ENCODE results near the gene HMX3.

HMX3 gene

GRCh38 chr10:123135415-123136141, at the start of gene HMX3:
Gene HMX3, plus strand, starts transcription at chr10:123135970. Its CDS starts 81 bp downstream, at chr10:123136051.
- DNase-seq (ENCODE audit: low read depth in 3 of 3), result no peak

- no peak for DNase-seq (ENCODE audit: low read depth in 3 of 3)
These were observed 49.5 kb upstream of the HMX3 start for GRCh38 chr10:123086281-123086680.

- no peak for DNase-seq (ENCODE audit: low read depth in 3 of 3)
These were observed 48.4 kb upstream of the HMX3 start for GRCh38 chr10:123087348-123087747.

GRCh38 chr10:123087786-123088185, 48.0 kb upstream of the HMX3 start:
- no peak for DNase-seq (ENCODE audit: low read depth in 3 of 3)

GRCh38 chr10:123092635-123093414, 42.9 kb upstream of the HMX3 start:
- DNase-seq (ENCODE audit: low read depth in 3 of 3), result no peak

- no peak for DNase-seq (ENCODE audit: low read depth in 3 of 3)
These were observed 42.3 kb upstream of the HMX3 start for GRCh38 chr10:123093489-123093888.

GRCh38 chr10:123096452-123096851, 39.3 kb upstream of the HMX3 start:
- no peak for DNase-seq (ENCODE audit: low read depth in 3 of 3)

GRCh38 chr10:123097039-123097438, 38.7 kb upstream of the HMX3 start:
- DNase-seq (ENCODE audit: low read depth in 3 of 3), result no peak

- no peak for DNase-seq (ENCODE audit: low read depth in 3 of 3)
These were observed 35.6 kb upstream of the HMX3 start for GRCh38 chr10:123100030-123100762.

GRCh38 chr10:123101872-123102271, 33.9 kb upstream of the HMX3 start:
- DNase-seq (ENCODE audit: low read depth in 3 of 3), result no peak

- DNase-seq (ENCODE audit: low read depth in 3 of 3), result no peak
These were observed 33.1 kb upstream of the HMX3 start for GRCh38 chr10:123102673-123103072.

GRCh38 chr10:123103944-123104343, 31.8 kb upstream of the HMX3 start:
- no peak for DNase-seq (ENCODE audit: low read depth in 3 of 3)

GRCh38 chr10:123109466-123109865, 26.3 kb upstream of the HMX3 start:
- DNase-seq (ENCODE audit: low read depth in 3 of 3), result no peak

- no peak for DNase-seq (ENCODE audit: low read depth in 3 of 3)
These were observed 17.9 kb upstream of the HMX3 start for GRCh38 chr10:123117644-123118417.

- DNase-seq (ENCODE audit: low read depth in 3 of 3), result no peak
These were observed 16.7 kb upstream of the HMX3 start for GRCh38 chr10:123119081-123119480.

- DNase-seq (ENCODE audit: low read depth in 3 of 3), result no peak
These were observed 9.5 kb upstream of the HMX3 start for GRCh38 chr10:123126246-123126645.

- no peak for DNase-seq (ENCODE audit: low read depth in 3 of 3)
These were observed 6.0 kb upstream of the HMX3 start for GRCh38 chr10:123129618-123130271.

- DNase-seq (ENCODE audit: low read depth in 3 of 3), result peak; percentile 75 to 85 (median 83)
These were observed 2.9 kb upstream of the HMX3 start for GRCh38 chr10:123132576-123133477.

- no peak for DNase-seq (ENCODE audit: low read depth in 3 of 3)
These were observed 2.0 kb upstream of the HMX3 start for GRCh38 chr10:123133541-123134342.
